GM10266 (cell line): Measurements from ENCODE around the gene HEXIM2.
A peak's percentile ranks its signal among the peaks of the same experiment; 100 is the strongest.

Experiments
- DNase-seq: peaks from one replicate; pipeline ENCODE4 v3.0.0; 2012; ENCODE audit errors: extremely low spot score
- CTCF ChIP-seq: IDR thresholded peaks from 2 replicates; pipeline ENCODE4 v1.5.1; 2012; ENCODE audit warnings: mild to moderate bottlenecking, low read depth; ENCODE audit not compliant: control insufficient read depth, insufficient read depth; ENCODE audit errors: missing control alignments

The HEXIM2 gene

GRCh38 chr17:45161288-45162024 lies at the start of gene HEXIM2:
HEXIM2 (plus strand) TSS chr17:45161875; CDS start chr17:45162794, 919 bp downstream.
- peak; percentile 95 for DNase-seq
- TF ChIP-seq CTCF, result no peak

- DNase-seq, result no peak
- no peak for TF ChIP-seq CTCF
Measured at GRCh38 chr17:45112559-45113423, 48.9 kb upstream of the HEXIM2 start.

GRCh38 chr17:45113424-45113754 lies 48.3 kb upstream of the HEXIM2 start:
- TF ChIP-seq CTCF, result no peak
- no peak for DNase-seq

- no peak for DNase-seq
- no peak for TF ChIP-seq CTCF
Measured at GRCh38 chr17:45114117-45114932, 47.4 kb upstream of the HEXIM2 start.

GRCh38 chr17:45115015-45115625 lies 46.6 kb upstream of the HEXIM2 start:
- TF ChIP-seq CTCF, result no peak
- DNase-seq, result no peak

GRCh38 chr17:45115871-45116270 lies 45.8 kb upstream of the HEXIM2 start:
- no peak for TF ChIP-seq CTCF
- DNase-seq, result no peak
